AG04449 (cell line): ENCODE data around the gene PLA2G4C.

Experiments
- CTCF ChIA-PET: fragments of 350-600 bp; formaldehyde crosslinking; extraction: SDS; loops from one replicate; lab custom pipeline; 2021; ENCODE audit warnings: antibody characterized with exemption; lab: Yijun Ruan, JAX
- POLR2A ChIA-PET: fragments of 400-600, 350-600 bp; formaldehyde crosslinking; extraction: SDS; loops from one replicate; lab custom pipeline; 2020; ENCODE audit warnings: antibody characterized with exemption, inconsistent platforms; lab: Yijun Ruan, JAX
- DNase-seq: peaks from one replicate; pipeline ENCODE4 v3.0.0-alpha.2; 2010; ENCODE audit warnings: low read depth, low spot score
- H3K4me3 ChIP-seq: 2 replicates; pipeline ENCODE4 v1.5.1; 2011; ENCODE audit warnings: low read depth, mild to moderate bottlenecking, control low read depth, low read length
- TF ChIP-seq, protein P1 (sequence below): IDR thresholded peaks from one replicate; pipeline ENCODE4 v1.5.1; 2011; ENCODE audit warnings: mild to moderate bottlenecking, moderate library complexity, low read length, control low read depth, inconsistent platforms; ENCODE audit not compliant: insufficient read depth; ENCODE audit errors: missing control alignments

PLA2G4C gene

DNA sequence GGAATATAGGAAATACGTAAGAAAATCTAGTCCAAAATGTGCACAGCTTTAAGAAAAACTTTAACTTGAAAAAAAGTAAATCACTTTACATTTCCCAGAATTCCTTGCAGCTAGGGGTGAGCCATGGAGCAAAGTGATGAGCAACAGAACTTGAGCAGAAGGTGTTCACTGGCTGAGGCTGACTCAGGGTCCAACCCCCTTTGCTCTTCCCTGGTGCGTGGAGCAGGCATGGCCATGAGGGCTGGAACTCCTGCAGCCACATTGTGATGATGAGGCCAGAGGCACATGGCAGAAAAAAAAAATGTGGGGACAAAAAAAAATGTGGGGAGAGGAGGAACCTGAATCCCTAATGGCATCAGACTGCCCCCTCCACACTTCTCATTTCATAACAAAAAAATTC is 9.9 kb upstream of the PLA2G4C start:
- DNase-seq = no peak
- ChIA-PET POLR2A (interaction anchor here (1.7 kb wide), 1 partner anchor 10 kb away, joined by 5 read pairs; the partner anchor contains the start of gene PLA2G4C), CTCF (interaction anchor here (0.7 to 4.4 kb wide), 3 partner anchors 11 to 157 kb away, joined by 3 to 44 read pairs (median 3); partner anchors contain the start of gene PLA2G4C)
- H3K4me3 ChIP-seq = no peak overlapping the region
- TF ChIP-seq, protein P1, sequence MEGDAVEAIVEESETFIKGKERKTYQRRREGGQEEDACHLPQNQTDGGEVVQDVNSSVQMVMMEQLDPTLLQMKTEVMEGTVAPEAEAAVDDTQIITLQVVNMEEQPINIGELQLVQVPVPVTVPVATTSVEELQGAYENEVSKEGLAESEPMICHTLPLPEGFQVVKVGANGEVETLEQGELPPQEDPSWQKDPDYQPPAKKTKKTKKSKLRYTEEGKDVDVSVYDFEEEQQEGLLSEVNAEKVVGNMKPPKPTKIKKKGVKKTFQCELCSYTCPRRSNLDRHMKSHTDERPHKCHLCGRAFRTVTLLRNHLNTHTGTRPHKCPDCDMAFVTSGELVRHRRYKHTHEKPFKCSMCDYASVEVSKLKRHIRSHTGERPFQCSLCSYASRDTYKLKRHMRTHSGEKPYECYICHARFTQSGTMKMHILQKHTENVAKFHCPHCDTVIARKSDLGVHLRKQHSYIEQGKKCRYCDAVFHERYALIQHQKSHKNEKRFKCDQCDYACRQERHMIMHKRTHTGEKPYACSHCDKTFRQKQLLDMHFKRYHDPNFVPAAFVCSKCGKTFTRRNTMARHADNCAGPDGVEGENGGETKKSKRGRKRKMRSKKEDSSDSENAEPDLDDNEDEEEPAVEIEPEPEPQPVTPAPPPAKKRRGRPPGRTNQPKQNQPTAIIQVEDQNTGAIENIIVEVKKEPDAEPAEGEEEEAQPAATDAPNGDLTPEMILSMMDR = no peak

DNA sequence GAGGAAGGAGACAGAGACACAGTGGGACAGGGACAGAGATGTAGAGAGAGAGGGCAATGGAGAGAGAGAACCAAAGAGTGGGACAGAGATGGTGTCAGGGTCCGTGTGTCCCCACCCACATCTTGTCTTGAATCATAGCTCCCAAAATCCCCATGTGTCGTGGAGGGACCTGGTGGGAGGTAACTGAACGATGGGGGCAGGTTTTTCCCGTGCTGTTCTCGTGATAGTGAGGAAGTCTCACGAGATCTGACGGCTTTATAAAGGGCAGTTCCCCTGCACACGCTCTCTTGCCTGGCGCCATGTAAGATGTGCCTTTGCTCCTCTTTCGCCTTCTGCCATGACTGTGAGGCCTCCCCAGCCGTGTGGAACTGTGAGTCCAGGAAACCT is 7.5 kb upstream of the PLA2G4C start:
- TF ChIP-seq, protein P1 = no peak
- ChIA-PET POLR2A (no interaction called here), CTCF (interaction anchor here (4.4 kb wide), 1 partner anchor 9 kb away, joined by 44 read pairs; the partner anchor contains the start of gene PLA2G4C)

DNA sequence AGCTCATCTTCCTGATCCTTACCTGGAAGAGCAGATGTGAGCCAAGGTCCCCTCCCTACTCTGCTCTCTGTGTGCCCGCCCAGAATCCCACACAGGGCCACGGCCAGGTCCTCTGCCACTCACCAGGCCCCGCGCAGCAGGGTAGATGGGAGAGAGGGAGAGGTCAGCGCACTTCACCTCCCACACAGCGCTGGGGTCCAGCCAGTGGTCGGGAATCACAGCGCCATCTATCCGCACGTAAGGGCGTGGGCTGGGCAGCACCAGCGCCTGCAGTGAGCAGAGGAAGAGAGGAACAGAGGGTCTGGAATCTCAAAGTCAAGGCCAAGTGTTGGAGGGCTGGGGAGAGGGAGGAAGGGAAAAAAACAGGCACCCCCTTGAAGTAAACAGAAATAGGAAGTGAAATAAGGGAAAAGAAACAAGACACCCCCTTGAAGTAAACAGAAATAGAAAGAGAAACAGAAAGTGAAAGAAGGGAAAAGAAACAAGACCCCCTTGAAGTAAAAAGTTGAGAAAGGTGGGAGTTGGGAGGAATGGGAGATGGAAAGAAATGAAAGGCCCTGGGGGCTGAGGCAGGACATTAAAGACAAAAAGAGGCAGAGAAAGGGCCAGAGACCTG is 7.0 kb upstream of the PLA2G4C start:
- TF ChIP-seq, protein P1 = no peak
- no peak overlapping the region for H3K4me3 ChIP-seq
- DNase-seq = no peak
- CTCF ChIA-PET = interaction anchor here (1.3 to 4.4 kb wide), 2 partner anchors 8 to 10 kb away, joined by 3 to 44 read pairs; partner anchors contain the start of gene PLA2G4C
- POLR2A ChIA-PET = no interaction called here

More for the DNA sequence above, 7.5 kb upstream of the PLA2G4C start:
- DNase-seq = no peak
- H3K4me3 ChIP-seq = no peak overlapping the region

DNA sequence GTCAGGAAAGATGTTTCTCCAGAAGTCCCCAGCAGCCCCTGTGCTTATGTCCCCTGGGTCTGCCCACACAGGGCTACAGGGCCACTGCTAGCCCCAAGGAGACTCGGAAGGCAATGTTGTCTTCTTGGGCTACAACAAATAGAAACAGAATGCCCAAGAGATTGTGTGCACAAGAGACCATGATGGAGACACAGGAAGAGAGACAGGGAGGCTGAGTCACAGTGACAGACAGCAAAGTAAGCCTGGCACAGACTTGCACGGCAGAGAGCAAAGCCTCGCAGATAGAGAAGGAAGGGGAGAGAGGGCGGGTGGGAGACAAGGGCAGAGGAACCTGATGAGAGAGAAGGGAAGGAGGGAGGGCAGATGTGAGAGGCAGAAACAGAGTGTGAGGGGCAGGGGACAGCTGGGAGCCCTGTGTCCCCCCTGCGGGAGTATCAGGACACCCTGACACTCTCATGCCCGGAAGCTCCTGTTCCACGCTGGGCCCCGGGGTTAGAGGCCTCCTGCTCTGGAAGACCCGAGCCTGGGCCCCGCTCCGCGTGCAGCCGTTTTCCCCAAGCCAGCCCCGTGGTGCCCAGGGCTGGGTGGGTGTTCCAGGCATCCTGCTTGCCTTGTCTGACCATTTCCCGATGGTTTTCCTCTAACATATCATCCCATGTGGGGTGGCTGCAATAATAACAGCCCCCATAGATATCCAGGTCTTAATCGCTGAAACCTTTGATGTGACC is 2.7 kb upstream of the PLA2G4C start:
- H3K4me3 ChIP-seq = no peak overlapping the region
- no peak for DNase-seq
- POLR2A ChIA-PET = no interaction called here
- TF ChIP-seq, protein P1 = no peak
- CTCF ChIA-PET = interaction anchor here (0.7 to 13.8 kb wide), 2 partner anchors 10 to 40 kb away, joined by 3 to 196 read pairs; no protein-coding TSS in a partner anchor

DNA sequence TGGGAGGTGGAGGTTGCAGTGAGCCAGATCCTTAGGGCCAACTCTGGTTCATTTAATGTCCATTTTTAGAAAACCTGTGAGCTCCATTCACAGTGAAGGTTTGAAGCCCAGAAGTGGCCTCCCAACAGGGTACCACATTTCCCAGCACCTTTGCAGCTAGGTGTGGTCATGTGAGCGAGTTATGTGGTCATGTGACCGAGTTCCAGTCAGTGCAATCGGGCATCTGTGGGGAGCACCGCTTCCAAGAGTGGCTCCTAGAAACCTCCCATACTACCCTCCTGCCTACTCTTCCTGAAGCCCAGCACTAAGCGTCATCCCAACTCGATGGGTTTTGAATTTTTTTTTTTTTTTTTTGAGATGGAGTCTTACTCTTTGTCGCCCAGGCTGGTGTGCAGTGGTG is 663 bp upstream of the PLA2G4C start:
- DNase-seq = no peak
- ChIA-PET CTCF (interaction anchor here (1.6 to 13.8 kb wide), 8 partner anchors 9 to 148 kb away, joined by 4 to 196 read pairs (median 26); no protein-coding TSS in a partner anchor), POLR2A (interaction anchor here (0.6 to 1.6 kb wide), 5 partner anchors 8 to 93 kb away, joined by 3 to 5 read pairs (median 4); no protein-coding TSS in a partner anchor)
- no peak overlapping the region for H3K4me3 ChIP-seq
- TF ChIP-seq, protein P1 = no peak
